ENCODE data around the gene SAXO2.
"Not testable (repeated sequence)": the region's sequence is repeated elsewhere in the genome, so short reads cannot be mapped to it uniquely, and the experiment has no call there.

The SAXO2 gene, protein sequence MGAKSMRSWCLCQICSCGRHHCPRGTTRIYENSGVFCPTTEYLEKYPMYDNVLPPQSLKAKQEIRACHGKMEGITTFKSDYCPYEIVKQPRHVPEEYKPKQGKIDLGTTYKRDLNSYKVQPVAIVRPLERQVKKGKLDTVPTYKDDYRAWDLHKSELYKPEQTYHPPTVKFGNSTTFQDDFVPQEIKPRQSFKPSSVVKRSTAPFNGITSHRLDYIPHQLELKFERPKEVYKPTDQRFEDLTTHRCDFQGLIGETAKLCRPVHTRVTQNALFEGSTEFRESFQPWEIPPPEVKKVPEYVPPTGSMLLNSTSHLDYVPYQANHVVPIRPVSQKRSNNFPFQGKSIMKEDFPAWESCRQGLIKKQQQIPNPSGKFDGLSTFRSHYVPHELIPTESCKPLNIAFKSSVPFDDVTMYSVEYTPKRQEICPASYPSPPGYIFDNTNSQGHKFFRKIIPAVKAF

DNA sequence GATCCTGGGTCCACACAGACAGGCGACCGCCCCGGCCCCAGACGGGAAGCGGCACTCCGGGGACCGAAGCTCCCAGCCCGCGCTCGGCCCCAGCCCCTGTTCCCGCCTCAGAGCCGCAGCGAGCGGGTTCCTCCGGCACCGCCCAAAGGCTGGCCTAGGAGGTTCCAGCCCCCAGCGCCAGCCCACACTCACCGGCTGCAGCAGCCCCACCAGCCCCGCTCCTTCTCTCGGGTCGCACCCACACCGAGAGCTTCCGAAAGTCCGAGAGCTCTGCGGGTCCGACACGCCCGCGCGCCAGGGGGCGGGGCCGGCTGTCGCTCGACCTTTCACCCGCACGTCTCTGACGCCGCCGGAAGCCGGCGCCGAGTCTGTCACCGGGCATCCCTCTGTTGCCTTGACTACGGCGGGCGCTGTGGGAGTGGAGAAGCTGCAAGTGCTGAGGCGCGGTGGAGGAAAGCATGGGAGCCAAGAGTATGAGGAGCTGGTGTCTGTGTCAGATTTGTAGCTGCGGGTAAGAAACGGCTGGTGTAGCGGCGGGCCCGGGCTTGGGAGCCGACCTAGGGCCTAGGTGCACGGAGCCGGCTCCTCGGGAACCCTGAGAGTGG is at the start of gene SAXO2, which contains the start of gene EFL1:
Gene SAXO2 (plus strand): TSS at position 397 of the 605 bp plus-strand sequence. CDS start 62 bp downstream, at position 459.
Gene EFL1 (minus strand): TSS at position 313 of the 605 bp plus-strand sequence. CDS start 956 bp downstream, outside the sequence.
- DNase-seq (ENCODE audit: low read depth in 2 of 2) = peak; percentile 61

DNA sequence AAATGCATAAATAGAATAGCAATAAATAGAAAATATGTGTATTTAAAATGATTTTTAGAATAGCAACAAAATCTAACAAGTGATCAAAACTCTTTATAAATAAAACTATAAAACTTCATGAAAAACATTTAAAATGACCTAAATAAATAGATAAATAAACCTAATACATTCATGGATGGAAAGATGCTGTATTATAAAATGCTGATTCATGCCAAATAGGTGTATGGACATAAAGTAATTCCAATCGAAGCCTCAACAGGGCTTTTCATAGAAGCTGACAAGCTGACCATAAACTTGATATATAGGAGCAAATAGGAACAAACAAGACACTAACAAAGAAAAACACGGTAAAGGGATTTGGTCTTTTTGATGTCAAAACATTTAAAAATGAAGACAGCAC is 46.5 kb upstream of the SAXO2 start:
- not testable (repeated sequence) for DNase-seq (ENCODE audit: low read depth in 2 of 2)

DNA sequence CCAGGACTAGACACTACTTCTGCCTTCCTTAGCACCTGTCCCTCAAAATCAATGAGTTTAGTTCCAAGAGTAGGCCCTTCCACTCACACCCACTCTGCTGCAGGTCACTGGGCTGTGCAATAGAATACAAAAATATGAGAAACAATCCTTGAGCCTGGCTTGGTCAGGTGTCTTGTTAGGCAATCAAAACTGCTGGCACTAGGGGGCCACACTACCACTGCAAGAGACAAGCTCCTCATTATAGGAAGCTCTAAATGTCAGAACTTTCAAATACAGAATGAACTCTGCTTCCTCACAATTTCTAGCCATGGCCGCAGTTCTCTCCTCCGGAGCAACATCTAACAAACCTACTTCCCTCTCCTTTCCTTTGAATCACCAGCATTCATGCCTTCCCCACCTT is 41.1 kb upstream of the SAXO2 start:
- not testable (repeated sequence) for DNase-seq (ENCODE audit: low read depth in 2 of 2)

DNA sequence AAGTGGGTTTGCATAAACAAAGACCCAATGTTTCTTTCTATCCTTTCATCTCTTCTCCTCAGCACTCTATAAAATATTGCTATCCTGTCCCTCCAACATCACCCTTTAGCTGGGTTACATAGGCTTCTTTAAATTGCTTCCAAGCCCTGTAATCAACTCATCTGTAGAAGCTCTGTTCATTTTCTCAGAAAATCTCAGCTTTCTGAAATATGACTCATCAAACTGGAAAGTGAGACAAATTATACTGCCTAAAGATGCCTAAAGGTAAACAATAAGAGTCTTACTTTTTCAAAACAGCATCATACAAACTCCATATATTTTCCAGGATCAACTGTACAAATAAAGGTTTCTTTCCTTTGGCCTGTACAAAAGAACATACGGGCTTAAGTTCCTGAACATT is 33.9 kb upstream of the SAXO2 start:
- DNase-seq (ENCODE audit: low read depth in 2 of 2) = no peak

DNA sequence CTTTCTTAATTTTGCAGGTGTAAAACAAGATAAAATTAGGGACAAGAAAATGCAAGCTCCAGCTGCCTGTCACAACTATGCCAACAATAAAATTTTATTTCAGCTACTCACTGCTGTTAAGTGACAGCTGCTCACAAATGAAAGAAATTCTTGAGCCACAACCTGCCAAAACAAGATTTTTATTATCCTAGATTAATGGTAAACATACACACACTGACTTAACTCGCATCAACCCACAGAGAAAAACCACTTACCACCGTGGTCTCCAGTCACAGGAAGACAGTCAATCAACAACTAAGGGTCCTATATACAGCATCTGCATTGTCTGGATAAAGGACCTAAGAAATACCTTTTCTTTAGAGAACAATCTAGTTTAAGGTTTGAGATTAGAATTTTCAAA is 31.4 kb upstream of the SAXO2 start:
- DNase-seq (ENCODE audit: low read depth in 2 of 2) = no peak

DNA sequence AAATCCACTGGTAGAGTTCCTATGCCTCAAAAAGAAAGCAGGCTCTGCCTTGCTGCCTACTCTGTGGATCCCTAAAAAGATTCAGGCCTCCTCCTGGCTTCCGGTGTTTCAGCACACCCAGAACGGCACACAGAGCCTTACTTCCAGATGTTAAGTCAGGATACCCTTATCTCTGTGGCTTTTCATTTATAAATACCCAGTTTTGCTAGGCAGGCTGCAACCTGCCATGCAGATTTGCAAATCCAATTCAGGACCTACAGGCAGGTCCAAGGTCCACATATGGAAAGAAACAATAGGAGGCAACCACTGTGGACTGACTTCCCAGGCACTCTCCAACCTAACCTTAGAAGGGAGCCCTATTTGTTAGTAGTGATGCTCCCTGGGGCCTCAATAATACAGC is 30.8 kb upstream of the SAXO2 start:
- no peak for DNase-seq (ENCODE audit: low read depth in 2 of 2)

DNA sequence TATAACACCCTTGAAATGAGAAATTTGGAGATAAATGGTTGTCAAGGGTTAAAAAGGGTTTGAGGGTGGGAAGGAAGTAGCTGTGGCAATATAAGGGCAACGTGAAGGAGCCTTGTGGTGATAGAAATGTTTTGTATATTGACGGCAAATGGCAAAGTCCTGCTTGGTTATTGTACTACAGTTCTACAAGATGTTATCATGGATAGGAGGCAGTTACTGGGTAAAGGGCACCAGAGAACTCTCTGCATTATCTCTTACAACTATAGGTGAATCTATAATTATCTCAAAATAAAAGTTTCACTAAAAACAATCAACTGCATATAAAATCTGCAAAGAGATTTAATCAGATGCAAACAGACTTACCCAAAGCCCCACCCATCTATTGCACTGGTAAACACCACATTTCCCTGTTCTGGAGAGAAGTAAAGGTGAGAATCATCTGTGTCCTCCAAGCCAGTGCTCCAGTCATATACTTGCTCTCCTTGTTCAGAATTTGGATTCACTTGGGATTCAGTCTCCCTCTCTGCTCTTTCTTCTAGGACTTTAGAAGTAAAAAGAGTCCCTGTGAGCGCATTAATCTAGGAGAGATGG is 24.6 kb upstream of the SAXO2 start:
- DNase-seq (ENCODE audit: low read depth in 2 of 2) = not testable (repeated sequence)

DNA sequence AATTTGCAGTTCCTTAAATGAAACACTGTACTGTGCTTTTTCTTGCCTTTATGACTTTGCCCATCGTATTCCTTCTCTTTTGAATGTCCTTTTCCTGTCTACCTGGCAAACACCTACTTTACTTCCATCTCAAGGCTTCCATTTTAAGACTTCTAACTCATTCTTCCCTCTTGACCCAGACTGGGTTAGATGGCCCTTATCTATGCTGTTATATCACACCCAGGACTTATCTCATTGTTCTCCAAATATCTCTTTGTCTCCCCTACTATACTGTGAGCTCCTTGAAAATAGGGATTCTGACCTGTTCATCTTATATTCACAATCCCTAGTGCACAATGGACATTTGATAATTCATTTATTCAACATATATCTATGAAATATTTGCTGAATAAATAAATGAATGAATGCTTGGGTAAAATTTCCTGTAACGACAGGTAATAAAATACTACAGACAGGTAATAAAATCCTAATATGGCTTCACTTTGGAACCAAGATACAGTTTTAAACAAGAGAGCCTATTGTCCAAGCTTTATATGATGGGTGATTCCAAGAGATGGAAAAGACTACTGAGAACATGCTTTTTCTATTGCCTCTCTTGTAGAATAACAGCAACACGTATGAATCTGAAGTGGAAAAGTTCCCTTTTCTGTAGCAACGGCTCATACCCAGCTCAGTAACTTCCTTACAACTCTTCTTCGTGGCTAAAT is 22.8 kb upstream of the SAXO2 start:
- no peak for DNase-seq (ENCODE audit: low read depth in 2 of 2)

DNA sequence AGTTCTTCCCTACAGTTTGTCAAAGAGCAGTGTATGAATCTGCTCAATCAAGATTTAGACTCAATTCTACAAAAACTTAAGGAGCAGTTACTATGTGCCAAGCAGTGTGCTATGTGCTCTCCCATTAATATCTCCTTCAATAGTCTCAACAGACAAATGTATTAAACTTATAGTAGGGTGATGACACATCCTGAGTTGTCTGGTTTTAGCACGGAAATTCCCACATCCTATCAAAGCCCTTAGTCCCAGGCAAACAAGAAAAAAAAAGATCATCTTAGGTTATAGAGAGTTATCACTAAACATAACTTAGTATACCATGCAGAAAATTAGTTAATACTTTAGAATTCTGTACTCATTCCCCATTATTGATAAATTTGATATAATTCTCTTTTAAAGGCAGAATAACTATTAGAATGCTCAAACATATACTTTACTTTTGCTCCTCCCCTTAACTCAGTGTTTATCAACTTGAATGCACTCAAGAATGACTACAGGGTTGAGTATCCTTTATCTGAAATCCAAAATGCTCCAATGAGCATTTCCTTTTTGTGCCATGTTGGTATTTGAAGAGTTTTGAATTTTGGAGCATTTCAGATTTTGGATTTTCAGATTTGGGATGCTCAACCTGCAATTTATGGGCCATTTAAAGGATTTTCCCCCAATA is 20.6 kb upstream of the SAXO2 start:
- not testable (repeated sequence) for DNase-seq (ENCODE audit: low read depth in 2 of 2)

DNA sequence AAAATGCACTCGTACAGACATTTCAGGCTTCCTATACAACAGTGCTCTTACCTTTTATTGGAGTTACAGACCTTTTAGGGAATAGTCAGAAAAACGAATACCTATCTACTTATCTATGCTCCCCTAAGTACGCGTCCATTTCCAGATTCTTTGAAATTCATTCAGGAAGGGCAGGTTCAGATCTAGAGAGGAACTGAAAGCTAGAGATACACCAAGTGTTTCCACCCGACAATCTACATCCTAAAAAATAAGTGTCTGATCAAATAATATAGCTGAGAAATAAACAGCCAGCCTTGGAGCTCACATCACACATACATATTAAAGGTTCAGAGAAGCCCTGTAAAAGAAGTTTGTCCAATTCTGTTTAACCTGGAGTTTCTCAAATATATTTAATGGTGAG is 19.0 kb upstream of the SAXO2 start:
- not testable (repeated sequence) for DNase-seq (ENCODE audit: low read depth in 2 of 2)

DNA sequence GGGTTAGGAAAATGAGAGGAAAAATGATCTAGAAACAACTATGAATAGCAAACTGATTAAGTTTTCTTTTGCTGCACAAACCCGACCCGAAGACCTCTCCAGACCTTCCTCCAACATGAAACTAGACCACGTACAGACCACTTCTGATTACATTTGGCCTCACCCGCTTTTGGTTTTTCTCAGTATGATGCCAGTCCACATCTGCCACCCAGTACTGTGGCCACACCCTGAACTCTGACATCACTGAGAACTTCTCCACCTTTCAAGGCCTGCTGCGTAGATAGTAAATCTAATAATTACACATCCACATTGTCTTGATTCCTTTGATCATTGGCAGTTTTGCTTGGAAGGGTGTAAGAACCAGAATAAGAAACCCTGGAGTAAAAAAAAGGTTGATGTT is 16.7 kb upstream of the SAXO2 start:
- not testable (repeated sequence) for DNase-seq (ENCODE audit: low read depth in 2 of 2)

DNA sequence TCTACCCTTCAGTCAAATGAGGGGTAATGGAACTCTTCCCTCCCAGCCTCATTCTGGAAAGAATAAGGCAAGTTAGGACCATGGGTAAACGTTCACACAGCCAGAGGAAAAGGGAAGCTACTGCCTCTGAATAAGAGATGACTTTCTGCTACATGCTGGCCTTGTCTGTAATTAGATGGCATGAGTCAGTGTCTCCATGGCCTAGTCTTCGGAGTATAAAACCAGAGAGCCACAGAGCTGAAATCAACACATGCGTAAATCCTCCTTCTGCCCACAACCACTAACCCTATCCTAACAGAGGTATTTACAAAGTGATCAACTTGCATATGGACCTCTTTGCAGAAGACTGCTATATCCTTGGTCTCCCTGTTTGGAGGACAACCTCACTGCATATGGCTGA is 14.4 kb upstream of the SAXO2 start:
- not testable (repeated sequence) for DNase-seq (ENCODE audit: low read depth in 2 of 2)

DNA sequence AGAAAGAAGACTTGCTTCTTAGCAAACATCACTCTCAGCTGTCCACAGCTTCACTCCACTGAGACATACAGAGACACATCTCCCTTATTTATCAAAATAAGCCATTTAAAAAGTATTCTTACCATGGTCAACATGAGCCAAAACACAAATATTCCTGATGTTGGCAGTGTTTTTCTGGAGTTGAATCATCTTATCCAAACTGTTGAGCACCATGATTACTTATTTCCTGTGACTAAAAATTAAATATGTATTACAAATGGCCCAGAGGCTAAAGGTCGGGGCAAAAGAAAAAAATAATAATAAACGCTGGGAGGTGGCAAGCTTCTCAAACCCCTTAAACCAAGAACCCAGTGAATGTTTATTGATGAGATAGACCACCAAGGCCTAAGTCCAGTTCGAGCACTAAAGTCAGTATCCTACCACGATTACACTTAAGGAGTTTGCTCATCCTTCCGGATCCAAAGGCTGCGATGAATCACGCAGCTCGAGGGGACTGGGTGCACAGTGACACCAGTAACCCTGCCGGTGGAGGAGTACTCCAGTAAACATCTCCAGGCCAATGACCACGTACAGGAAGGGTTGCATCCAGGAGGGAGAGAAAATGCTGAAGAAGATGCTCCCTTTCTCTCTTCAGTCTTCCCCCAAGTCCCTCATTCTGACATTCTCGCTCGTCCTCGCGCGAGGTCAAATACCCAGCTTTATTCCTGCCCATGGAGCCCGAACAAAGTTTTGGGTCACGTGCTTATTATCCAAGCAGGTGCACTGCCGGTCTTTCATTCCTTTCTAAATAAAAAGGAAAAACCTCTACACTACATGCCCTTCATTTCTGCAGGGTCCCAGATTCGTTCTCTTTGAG is 824 bp upstream of the SAXO2 start:
- not testable (repeated sequence) for DNase-seq (ENCODE audit: low read depth in 2 of 2)

DNA sequence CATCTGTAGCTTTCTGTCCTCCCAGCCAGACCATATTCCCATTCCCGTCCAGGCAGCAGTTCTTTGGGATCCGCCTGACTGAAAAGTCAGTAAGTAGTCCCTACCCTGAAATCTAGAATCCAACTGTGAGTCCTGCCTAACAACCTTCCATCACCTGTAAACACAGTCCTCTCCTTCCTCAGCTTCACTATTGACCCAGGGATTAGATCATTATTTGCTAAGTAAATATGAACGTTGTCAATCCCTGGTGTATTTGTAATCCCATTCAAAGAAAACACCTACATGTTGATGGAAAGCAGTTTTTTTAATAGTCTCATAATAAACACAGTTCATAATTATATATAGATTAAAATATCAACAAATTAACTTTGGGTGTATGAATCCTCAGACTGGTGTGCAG is 732 bp downstream of the SAXO2 start:
- no peak for DNase-seq (ENCODE audit: low read depth in 2 of 2)

DNA sequence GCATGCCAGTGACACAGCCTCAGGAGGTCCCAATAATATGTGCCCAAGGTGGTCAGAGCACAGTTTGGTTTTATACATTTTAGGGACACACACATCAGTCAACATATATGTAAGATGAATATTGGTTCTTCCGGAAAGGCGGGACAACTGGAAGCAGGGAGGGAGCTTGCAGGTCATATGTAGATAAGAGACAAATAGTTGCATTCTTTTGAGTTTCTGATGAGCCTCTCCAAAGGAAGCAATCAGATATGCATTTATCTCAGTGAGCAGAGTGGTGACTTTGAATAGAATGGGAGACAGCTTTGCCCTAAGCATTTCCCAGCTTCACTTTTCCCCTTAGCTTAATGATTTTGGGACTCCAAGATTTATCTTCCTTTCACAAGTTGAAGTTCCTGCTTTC is 4.5 kb downstream of the SAXO2 start:
- DNase-seq (ENCODE audit: low read depth in 2 of 2) = not testable (repeated sequence)

DNA sequence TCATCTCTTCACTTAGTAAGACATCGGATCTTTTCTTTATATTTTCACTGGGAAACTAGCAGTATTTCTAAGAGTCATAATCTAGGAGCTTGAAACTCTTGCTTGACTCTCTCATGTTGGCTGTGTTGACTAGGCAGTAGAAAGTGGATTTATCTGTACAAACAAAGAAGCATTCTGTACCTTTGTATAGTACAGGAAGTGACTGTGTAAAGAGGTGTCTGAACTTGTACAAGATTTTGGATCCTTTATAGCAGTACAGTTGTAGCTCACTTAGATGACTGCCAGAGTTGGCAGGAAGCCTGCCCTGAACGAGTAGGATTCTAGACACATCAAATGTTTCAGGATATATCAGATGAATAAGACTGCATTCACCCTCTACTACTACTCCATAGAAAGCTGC is 5.8 kb downstream of the SAXO2 start:
- not testable (repeated sequence) for DNase-seq (ENCODE audit: low read depth in 2 of 2)

DNA sequence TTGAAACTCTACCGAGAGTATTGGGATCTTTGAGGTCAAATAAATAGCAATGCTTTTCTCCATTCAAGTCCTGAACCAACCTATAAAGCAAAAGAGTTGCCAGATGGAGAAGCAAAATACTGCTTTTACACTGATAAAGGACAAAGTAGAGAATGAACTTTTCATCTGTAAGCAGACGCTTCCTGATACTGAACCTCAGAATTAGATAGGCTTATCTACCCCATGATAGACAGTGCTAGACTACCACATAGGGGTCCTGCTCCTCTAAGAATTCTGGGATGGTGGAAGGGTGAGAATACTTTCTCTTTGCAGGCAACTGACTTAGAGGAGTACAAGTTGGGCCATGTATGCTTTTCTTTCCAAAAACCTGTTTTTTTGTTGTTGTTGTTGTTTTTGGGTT is 9.5 kb downstream of the SAXO2 start:
- no peak for DNase-seq (ENCODE audit: low read depth in 2 of 2)

DNA sequence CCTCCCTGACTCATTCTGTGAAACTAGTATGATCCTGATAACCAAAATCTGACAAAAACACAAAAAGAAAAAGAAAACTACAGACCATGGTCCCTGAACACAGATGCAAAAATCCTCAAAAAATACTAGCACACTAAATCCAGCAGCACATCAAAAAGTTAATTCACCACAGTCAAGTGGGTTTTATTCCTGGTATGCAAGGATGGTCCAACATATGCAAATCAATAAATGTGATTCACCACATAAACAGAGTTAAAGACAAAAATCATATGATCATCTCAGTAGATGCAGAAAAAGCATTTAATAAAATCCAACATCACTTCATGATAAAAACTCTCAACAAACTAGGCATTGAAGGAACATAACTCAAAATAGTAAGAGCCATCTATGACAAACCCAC is 12.8 kb downstream of the SAXO2 start:
- no peak for DNase-seq (ENCODE audit: low read depth in 2 of 2)

DNA sequence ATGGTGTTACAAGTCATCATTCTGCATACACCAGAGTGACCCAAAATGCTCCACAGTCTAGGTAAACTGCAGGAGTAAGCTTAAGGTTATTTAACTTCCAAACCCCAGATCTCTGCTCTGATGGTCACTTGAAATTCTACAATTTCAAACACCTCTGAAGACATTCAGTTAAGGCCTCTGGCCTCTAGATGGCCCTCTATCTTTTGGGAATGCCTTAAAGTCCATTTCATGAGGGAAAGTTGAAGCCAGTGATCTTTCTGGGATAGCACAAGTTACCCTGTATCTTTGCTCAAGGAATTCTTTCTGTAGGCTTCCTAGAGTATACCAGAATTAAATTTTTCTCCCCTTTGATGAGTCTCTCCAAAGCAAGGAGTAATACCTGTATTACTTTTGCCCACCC is 18.7 kb downstream of the SAXO2 start:
- DNase-seq (ENCODE audit: low read depth in 2 of 2) = not testable (repeated sequence)

DNA sequence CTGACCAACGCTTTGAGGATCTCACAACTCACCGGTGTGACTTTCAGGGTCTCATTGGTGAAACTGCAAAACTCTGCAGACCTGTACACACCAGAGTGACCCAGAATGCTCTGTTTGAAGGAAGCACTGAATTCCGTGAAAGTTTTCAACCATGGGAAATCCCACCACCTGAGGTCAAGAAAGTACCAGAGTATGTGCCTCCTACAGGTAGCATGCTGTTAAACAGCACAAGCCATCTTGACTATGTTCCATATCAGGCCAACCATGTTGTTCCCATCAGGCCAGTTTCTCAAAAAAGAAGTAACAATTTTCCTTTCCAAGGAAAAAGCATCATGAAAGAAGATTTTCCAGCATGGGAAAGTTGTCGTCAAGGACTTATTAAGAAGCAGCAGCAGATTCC is 19.8 kb downstream of the SAXO2 start:
- not testable (repeated sequence) for DNase-seq (ENCODE audit: low read depth in 2 of 2)

DNA sequence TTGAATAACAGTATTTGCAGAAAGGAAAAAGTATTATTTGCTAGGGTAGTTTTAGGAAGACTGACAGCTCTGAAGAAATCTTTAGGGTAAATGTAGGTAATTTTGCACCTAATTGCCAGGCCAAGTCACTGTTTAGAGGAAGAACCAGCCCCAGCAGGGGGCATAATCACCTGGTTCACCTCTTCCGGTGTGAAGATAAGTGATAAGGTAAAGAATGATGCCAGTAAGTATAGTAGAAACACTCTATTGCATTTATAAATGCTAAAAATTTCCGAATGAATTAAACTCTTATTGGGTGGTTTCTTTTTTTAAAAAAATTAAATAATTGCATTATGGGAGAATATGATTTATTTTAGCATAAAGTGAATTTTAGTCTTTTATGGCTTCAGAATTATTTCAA is 21.8 kb downstream of the SAXO2 start:
- not testable (repeated sequence) for DNase-seq (ENCODE audit: low read depth in 2 of 2)
